EH (cell line): ENCODE measurements around the gene NINL.
A peak's percentile ranks its signal among the peaks of the same experiment; 100 is the strongest.
"Not testable (repeated sequence)": the region's sequence is repeated elsewhere in the genome, so short reads cannot be mapped to it uniquely, and the experiment has no call there.

Experiments used
- DNase-seq: peaks from one replicate; pipeline ENCODE4 v3.0.0-alpha.2; 2015; ENCODE audit warnings: low read depth

Gene NINL

DNA sequence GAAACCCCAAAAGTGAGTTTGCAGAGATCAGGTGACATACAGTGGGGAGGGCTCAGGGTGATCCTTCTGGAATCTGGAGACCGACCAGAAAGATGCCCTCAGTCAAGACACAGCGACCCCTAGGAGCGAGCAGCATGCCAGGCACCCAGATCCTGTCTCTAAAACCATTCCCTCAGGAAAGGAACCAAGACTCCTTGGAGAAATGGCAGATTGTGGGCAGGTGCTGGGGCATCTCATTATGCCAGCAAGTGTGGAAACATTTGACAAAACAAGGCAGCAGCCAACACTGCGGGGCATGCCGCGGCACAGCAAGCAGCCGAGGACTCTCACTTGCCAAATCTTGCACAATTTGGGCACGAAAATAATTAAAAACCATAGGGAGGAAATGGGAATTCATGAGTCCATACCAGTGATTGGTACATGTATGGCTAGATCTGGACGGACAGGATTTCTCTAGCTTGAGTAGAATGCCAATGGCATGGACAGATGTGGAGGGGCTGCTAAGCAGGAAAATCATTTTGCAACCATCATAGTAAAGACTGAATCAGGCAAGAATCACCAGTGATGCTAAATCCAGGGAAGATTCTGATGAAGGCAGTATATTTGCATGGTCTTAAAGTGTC is 101.0 kb downstream of the NINL start:
- DNase-seq, result no peak

DNA sequence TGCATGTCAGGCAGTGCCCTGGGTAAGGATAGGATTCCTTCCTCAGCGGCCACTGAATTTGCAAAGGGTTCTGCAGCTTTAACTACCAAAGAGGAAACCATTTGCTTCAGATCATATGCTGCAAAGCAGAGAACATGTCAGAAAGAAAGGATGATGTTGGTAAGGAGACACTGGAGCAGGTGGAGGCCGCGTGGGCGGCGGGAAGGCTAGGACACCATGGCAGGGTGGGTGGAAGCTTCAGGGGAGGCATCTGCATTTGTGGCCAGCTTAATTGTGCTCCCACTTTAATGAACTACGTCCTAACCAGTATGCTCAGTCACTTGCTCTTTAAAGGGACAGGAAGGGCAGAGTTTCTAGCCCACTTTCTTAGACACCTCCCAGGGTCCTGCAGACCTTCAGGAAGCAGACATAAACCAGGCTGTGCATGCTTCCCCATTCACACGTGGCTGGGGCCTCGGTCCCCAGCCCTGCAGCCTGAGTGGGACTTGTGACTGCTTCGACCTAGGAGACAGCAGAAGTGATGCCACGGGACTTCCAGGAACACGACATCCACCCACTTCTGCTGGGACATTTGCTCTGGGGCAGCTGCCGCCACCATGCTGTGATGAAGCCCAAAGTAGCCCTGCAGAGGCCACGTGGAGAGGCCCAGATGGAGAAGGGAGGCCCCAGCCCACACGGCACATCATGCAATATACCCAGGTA is 101.7 kb downstream of the NINL start:
- DNase-seq, result no peak

DNA sequence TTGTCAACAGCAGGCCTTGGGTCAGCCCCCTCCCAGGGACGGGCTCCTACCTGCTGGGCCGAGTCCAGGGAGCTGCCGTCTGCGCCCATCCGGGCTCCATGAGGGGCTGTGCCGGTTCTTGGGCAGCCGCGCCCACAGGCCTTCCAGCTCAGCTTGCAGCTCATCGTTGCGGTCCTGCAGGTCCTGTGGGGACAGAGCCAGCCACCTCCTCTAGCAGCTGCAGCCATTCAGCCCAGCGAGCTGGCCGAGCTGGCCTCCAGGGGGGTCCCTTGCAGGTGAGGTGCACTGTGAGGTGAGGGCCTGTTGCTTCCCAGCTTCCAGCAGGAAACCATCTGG is 103.4 kb downstream of the NINL start:
- DNase-seq, result no peak

DNA sequence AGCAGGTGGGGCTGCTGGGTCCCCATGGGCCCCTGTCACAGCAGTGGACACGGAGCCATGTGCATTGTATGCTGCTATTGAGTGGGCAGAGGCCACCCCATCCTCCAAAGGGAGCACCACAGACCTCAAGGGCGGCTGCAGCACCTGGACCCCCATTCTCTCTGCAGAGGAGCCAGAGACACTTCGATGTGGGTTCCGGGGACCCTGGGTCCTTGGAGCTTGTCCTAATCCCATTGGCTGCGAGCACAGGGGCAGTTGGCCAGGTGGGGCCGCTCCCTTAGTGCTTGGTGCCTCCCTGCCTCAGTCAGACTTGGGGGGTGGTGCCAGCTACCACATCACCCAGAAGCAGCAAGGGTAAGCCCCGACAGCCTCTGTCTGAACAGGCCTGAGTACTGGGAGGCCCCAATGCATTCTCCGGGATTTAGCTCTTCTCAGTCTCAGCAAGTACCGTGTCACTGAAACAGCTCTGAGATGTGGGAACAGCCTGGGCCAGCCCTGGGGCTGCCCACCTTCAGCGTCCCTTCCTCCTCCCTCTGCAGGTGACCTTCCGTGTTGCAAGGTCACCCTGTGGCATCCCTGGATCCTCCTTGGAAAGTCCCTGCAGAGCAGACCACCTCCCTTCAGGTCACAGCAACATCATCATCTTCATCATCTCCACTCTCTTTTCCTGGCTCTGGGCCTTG is 104.0 kb downstream of the NINL start:
- DNase-seq, result no peak

DNA sequence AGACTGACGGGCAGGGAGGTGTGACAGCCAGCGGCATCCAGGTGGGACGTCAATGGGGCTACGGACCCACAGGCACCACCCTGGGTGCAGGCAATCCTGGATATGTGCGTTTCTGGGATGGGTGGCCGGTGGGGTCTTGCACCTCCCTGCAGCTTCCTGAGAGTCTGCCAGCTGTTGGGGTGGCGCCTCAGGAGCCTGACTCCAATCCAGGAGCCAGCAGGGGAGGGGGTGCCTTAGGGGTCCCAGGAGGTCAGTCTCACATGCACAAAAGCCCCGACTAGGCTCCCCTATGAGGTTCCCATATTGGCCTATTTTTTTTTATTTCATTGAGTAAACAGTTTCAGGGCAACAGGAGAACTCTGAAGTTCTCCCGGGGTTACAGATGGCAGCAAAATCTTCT is 104.5 kb downstream of the NINL start:
- no peak for DNase-seq

DNA sequence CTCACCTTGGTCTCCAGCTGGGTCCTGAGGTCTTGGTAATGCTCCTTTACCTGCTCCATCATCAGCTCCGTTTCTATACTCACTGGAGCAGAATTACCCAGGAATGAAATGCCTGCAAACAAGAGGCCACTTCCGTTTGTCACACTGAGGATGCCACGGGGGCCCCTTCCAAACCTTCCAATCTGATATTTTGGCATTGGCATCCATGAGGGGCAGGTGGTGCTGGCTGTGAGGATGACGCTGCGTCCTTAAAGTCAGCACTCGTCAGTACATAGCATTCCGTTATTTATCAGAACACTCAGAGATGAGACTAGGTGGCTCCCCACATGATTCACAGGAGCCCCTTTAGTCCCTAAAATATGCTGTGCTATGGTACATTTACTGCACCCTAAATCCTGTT is 105.2 kb downstream of the NINL start:
- DNase-seq, result no peak

GRCh38 chr20:25479638-25480037 is 105.7 kb downstream of the NINL start:
- DNase-seq, result no peak

DNA sequence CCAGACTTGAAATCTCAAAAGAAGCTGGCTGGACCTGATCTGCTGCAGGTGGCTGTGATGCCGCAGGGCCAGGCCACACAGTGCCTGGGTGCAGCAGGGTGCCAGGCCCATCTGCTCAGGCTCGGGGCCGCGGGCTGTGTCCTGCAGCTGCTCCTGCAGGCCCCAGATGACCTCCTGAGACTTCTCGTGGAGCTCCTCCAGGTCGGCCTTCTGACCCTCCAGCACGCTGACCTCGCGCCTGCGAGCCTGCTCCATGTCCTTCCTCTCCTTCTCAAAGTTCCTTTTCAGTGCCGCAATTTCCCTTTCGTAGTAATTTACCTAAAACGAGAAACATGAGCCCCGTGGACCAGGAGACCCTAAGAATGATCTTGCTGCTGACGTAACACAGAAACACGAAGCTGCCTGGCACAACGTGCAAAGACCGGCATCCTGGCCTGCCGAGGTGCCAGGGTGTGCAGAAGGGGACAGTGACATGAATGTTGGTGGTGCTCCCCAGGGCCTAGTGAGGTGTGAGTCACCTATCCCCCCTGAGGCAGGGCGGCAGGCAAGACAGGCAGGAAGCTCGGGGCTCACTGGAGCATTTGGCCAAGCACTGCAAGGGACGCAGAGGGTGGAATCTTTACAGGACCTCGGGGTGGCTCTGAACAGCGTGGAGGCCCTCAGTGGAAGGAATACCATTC is 106.3 kb downstream of the NINL start:
- no peak for DNase-seq

DNA sequence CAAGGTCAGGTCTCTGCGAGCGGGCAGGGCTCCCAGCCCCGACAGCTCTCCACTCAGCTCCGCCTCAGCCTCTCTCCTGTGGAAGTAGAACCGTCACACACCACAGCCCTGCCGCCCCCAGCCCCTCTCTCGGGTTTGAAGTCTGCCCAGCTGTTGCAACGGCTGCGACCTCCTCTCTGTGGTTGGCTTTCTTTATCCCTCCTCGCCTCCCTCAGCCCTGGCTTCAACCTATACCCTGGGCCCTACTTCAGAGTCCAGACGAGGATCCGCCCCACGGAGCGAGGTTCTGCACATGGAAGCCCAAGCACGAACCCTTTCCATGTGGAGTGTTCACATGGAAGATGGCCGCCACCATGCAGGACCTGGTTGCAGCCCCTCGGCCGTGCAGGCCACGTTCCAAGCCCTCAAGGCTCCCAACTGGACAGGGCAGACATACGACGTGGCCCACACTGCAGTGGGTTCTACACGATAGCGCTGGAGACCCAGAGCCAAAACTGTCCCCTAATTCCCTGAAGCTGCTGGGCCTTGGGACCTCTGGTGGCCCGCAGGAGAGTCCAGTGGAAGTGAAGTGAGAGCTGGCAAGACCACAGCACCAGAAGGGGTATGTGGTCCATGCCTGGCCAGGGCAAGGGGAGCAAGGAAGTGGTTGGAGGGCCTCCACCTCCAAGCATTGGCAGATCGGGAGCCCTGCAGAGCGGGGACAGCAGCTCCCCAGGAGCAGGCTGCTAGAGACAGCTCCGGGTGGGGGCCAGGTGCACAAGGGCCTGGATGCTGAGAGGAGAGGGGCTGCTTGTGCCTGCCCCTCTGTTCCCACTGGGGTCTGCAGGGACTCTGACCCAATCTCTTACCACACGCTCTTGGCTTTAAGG is 108.1 kb downstream of the NINL start:
- no peak for DNase-seq

- DNase-seq, result no peak
Measured at GRCh38 chr20:25476106-25477013, 109.0 kb downstream of the NINL start.

GRCh38 chr20:25473297-25473696 is 112.0 kb downstream of the NINL start:
- not testable (repeated sequence) for DNase-seq

GRCh38 chr20:25471020-25471419 is 114.3 kb downstream of the NINL start:
- no peak for DNase-seq

- DNase-seq, result peak; percentile 41
Measured at GRCh38 chr20:25470045-25470444, 115.3 kb downstream of the NINL start.

GRCh38 chr20:25469558-25469957 is 115.8 kb downstream of the NINL start:
- DNase-seq, result no peak

GRCh38 chr20:25468126-25469075 is 116.9 kb downstream of the NINL start:
- DNase-seq, result no peak

DNA sequence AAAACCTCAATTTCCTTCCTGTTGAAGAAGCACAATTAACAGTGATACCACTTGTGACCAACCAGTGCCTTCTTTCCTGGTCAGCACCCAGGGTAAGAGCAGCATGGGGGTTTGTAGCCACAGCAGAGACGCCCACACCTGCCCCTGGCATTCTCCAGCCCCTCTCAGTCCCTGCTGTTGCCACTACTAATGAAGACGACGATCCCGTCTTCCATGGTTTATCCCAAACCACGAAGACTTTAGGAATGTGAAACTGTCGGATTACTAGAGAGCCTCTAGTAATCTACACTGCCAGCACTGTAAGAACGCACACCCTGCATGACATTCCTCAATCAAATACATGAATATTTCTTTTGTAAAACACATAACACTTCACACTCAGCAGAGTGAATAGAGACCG is 117.9 kb downstream of the NINL start:
- DNase-seq, result no peak

DNA sequence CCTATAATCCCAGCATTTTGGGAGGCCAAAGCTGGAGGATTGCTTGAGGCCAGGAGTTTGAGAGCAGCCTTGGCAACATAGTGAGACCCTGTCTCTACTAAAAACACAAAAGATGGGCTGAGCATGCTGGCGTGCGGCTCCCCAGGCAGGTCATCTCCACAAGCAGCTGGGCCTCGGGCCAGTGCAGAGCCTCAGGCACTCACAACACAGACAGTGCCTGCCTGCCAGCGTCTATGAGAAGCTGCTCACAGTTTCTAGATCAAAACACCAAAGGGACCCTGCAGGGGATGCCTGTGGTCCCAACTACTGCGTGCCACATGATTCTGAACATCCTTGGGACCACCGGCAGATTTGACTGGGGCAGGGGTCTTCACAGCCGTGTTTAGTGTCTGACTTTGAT is 118.5 kb downstream of the NINL start:
- no peak for DNase-seq

DNA sequence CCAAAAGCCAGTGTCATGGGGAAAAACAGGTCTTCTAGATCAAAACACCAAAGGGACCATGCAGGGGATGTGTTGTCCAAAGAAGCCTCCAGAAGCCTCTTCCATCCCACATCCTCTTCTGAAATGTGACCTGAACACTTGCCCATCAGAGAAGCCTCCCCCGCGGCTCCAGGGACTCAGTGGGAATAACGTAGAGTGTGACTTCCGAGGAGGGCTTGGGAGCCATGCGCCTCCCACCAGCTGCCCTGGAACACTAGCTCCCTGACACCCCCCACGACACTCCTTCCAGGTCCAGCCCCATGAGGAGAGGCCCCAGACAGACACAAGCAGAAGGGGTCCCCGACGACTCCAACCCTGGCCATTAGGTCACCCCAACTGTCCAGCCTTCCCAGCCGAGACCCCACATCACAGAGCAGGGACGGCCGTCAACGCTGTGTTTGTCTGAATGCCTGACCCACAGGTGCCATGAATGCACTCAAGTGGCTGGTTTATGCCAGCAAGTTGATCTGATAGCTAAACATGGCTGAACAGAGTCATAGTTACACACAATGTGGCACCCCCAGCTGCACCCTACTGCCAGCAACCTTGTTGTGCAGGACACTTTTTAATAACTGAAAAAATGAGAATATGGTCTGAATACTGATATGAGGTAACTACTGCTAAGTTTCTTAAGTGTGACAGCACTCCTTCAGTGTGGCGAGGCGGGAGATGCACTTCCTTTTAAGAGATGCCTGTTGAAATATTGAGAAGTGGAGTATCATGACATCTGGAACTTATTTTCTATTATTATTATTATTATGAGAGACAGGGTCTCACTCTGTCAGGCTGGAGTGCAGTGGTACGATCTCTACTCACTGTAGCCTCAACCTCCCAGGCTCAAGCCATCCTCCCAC is 119.8 kb downstream of the NINL start:
- DNase-seq, result no peak
